OCI-M2 (cell line): ENCODE measurements around the gene MLH1.
"Not testable (repeated sequence)": the region's sequence is repeated elsewhere in the genome, so short reads cannot be mapped to it uniquely, and the experiment has no call there.

Experiments used
- DNase-seq: peaks from one replicate; lab custom pipeline; 2025; ENCODE audit not compliant: unreplicated experiment; lab: John Stamatoyannopoulos, UW

Gene MLH1

DNA sequence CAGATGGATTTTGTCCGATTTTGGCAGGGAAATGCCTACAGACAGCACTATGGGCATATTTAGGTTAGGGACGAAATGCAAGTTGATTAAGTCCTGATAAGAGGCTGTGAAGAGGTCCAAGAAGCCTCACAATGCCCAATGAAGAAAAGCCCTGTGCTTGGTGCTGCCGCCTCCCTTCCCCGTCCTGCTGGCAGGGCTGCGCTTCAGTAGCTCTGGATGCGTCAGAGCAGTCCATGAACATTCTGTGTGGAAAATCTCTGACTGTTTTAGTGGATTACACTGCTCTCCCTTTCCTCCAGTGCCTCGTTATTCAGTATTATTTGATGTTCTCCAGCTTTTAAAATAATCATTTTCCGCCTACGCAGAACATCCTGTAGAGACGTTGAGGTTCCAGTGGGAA lies 39.6 kb downstream of the MLH1 start:
- DNase-seq: no peak

DNA sequence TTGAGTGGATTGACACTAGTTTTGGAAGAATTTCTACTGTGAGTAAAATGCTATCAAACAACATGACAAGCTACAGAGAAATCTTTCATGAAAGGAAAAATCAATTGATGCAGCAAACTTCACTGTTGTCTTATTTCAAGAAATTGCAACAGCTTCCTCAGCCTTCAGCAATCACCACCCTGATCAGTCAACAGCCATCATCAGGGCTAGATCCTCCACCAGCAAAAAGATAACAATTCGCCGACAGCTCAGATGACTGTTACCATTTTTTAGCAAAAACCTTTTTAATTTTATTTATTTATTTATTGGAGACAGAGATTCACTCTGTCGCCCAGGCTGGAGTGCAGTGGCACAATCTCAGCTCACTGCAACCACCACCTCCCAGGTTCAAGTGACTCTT lies 44.0 kb downstream of the MLH1 start:
- no peak for DNase-seq

DNA sequence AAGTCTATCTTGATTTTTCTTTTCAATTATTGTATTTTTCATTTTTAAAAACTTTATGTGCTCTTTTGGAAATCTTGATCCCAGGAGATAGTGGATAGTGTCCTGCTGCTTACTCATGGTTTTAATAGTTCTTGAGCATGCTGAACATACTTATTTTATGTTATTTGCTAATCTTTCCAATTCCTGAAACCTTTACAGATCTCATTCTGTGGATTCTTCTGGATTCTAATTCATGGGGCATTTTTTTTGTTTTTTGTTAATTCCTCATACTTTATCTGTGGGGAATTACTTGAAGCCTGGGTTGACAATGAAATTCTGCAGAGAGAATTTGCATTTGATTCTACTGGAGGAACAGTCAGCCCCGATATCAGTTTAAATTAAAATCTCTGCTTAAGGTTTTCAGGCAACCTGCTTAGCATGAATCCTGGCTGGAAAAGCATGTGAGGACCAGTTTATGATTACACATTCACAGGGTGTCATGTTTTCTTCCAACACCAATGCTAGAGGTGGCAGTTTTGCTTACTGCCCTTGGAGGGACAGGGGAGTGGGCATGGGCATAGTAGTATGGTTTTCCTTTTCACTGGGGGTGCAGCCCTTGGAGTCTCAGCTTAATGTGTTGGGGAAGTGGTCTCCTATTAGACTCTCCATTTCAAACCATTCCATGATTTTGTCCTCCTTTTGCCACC lies 46.0 kb downstream of the MLH1 start:
- DNase-seq: no peak

DNA sequence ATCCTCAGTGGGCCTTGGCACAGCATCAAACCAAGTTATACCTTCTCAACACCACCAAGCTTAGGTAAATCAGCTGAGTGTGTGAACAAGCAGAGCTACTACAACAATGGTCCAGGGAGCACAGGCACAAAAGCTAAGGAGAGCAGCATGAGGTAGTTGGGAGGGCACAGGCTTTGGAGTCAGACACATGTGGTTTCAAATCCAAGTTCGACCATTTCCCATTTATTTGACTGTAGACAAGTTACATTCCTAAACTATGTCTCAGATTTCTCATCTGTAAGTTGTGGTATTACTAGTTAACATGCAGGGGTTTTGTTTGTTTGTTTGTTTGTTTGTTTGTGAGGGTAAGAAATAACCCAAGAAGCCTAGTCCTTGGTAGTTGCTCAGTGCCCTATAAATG lies 46.9 kb downstream of the MLH1 start:
- no peak for DNase-seq

DNA sequence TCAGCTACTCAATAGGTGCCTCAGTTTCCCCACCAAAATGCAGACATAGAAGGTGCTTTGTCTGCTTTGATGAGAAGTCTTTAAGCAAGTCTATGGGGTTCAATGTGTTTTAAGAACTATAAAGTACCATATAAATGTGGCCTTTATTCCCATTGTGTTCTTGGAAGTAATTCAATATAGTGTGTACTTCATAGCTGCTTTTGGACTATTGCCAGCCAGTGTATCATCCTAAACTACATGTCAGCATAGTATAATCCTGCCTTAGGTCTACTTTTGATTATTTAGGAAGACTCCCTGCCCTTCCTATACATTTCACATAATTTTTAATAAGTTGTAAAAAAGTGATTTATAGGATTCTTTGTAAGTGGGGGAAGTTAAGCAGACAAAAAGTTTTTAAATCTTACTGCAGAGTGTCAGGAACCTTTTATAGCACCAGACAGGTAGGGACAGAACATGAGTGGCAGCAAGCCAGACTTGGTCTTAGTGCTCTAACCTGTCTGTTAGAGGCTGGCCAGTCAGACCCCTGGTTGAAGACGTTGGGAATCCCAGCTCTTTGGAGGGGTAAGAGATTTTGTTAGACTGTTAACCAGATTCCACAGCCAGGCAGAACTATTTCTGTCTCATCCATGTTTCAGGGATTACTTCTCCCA lies 48.4 kb downstream of the MLH1 start:
- DNase-seq: no peak

DNA sequence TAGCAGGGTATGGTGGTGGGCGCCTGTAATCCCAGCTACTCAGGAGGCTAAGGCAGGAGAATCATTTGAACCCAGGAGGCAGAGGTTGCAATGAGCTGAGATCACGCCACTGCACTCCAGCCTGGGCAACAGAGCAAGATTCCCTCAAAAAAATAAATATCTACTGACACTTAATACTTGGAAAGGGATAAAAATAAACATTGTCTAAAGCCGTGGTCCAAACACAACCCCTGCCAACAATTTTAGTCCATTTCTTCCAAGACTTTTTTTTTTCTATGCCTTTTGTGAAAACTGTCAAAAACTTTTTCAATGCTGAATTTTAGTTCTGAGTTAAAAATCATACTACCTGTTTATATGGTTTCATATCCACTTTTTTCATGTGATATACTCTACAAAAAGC lies 49.4 kb downstream of the MLH1 start:
- not testable (repeated sequence) for DNase-seq

GRCh38 chr3:37050282-37050681 lies 57.0 kb downstream of the MLH1 start:
- DNase-seq: no peak

GRCh38 chr3:37052860-37053259 lies 59.5 kb downstream of the MLH1 start:
- no peak for DNase-seq

- DNase-seq: no peak
Observed at GRCh38 chr3:37053337-37053736, 60.0 kb downstream of the MLH1 start.

DNA sequence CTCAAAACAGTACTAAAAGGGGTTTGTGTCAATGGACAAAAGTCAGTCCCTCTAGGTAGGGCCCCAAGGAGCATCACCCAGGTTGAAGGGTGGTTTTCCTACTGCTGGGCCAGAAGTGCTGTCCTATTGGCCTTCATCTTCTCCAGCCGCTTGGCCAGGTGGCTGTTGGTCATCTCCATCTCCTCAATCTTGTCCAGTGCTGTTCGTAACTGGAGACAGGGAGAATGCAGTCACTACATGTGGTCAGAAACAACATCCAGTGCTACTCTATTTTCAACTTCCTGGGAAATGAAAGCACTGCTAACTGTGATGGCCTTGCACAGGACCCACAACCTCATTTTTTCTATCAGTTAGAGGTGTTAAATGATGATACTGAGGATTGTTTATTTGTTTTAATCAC lies 60.4 kb downstream of the MLH1 start:
- DNase-seq: no peak

GRCh38 chr3:37054370-37054769 lies 61.1 kb downstream of the MLH1 start:
- no peak for DNase-seq

- DNase-seq: not testable (repeated sequence)
Observed at GRCh38 chr3:37055077-37055476, 61.8 kb downstream of the MLH1 start.

DNA sequence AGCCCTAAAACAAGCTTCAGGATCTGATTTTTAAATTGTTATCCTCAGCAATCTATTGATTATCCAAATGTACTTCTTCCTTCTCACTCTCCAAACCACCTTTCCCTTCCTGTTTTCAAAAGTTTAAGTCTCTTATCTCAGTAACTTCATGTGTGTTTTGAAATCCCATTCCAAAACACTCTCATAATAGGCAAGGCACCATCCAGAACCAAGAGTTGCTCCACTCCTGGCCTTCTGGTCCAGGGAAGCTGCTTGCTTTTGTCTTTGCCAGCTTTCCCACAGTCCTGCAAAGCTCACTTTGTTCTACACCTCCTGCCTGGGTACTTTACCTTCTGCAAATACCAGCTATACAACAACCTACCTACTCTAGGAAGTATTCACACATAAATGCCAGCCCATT lies 63.5 kb downstream of the MLH1 start:
- no peak for DNase-seq

- no peak for DNase-seq
Observed at GRCh38 chr3:37058117-37058516, 64.8 kb downstream of the MLH1 start.

DNA sequence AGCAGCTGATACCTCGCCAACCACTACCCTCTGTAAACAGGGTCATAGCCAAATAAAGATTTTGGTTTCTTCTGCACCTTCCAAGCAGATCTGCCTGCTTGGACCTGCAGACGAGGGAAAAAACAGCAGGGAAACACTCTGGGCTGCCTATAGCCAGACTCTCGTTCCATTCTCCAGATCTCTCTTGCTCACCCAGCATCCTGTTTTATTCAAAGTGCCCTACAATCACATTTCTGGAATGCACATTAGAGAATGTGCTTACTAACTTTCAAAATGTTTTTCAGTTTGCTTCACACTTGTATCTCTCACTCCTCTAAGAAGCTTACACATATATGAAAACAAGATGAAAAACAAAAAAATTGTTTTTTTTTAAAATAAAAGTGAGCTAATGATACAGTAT lies 71.4 kb downstream of the MLH1 start:
- DNase-seq: no peak

DNA sequence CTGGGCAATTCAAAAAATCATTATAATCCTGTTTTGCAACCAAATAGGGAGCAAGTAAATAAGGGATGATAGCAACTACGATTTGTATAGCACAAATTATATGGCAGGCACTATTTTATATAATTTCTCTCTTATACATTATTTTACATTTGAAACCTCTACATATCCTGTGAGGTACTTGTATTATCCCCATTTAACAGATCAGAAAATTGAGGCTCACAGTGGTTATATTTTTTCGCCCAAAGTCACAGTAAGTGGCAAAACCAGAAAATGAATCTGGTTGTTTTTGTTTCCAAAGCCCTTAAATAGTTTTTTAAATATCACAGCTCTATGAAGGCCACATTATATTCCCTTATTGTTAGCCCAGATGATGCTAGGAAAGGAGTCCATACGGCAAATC lies 74.3 kb downstream of the MLH1 start:
- DNase-seq: no peak

- DNase-seq: no peak
Observed at GRCh38 chr3:37068031-37068430, 74.7 kb downstream of the MLH1 start.

DNA sequence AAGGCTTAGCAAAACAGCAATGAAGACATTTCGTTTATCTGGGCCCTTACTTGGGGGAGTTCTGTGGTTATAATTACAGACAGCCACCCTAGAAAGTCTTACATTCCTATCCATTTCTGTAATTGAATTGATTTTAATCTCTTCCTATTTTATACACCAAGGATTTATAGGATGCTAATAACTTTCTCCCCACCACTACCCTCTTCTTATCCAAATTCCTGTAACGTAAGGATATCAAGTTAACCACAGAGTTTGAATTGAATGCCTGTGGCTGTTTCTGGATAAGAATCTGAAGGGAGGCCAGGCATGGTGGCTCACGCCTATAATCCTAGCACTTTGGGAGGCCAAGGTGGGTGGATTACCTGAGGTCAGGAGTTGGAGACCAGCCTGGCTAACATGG lies 78.6 kb downstream of the MLH1 start:
- no peak for DNase-seq

DNA sequence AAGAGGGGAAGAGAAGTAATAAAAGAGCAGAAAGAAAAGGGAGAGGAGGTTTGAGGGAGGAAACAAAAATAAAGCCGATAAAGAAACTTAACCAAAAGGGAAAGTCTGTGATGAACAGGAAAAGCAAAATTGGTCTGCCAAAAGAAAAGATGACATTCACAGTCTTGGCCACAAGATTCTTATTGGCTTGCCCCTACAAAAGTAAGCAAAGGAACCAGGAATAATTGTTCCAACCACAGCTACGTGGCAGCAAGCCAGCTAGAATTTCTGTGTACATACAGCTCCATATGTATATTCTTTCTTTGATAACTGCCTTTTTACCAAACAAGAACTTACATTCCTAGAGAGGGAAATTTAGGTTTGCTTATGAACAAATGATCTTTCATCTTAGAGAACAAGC lies 79.6 kb downstream of the MLH1 start:
- DNase-seq: no peak

- DNase-seq: no peak
Observed at GRCh38 chr3:37074178-37074577, 80.9 kb downstream of the MLH1 start.

- no peak for DNase-seq
Observed at GRCh38 chr3:37075955-37076354, 82.6 kb downstream of the MLH1 start.

DNA sequence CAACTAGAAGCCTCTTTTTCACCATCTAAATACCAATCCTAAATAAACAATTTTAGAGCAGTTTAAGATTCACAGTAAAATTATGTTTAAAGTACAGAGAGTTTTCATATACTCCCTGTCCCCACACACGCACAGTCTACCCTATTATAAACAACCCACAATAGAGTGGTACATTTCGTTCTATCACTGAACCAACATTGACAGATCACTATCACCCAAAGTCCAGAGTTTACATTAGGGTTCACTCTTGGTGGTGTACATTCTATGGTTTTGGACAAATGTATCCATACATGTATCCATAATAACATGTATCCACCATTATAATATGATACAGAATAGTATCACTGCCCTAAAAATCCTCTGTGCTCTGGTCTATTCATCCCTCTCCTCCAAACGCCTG lies 89.0 kb downstream of the MLH1 start:
- no peak for DNase-seq

DNA sequence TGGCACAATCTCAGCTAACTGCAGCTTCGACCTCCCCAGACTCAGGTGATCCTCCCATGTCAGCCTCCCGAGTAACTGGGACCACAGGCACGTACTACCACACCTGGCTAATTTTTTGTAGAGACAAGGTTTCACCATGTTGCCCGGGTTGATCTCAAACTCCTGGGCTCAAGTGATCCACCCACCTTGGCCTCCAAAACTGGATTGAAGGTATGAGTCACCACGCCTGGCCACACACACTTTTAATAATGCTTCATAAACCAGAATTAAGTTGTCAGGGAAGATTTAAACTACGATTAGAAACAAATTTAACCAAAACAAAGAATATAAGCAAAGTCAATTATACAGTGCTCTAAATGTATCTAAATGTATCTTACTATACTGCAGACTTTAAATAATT lies 93.6 kb downstream of the MLH1 start:
- DNase-seq: no peak
